HK-2 (cell line): ENCODE results near the gene APBB1IP.
"Not testable (repeated sequence)": the region's sequence is repeated elsewhere in the genome, so short reads cannot be mapped to it uniquely, and the experiment has no call there.

Experiments
- DNase-seq: peaks from one replicate; pipeline ENCODE4 v3.0.0-alpha.2; 2018; ENCODE audit not compliant: unreplicated experiment

Gene APBB1IP

DNA sequence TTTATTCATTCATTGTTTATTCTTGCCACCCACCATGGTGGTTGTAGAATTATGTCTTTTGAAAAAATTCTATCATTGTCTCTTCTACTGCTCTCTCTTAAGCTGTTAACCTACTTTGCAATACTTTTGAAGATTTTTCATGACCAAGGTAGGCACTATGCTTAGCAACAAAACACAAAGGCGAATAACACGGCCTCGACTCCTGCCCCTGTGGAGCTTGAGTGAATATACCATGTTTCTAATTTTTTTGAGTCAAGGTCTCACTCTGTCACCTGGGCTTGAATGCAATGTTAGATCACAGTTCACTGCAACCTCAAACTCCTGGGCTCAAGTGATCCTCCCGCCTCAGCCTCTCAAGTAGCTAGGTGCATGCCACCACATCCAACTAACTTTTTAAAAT lies 39.4 kb downstream of the APBB1IP start:
- no peak for DNase-seq

DNA sequence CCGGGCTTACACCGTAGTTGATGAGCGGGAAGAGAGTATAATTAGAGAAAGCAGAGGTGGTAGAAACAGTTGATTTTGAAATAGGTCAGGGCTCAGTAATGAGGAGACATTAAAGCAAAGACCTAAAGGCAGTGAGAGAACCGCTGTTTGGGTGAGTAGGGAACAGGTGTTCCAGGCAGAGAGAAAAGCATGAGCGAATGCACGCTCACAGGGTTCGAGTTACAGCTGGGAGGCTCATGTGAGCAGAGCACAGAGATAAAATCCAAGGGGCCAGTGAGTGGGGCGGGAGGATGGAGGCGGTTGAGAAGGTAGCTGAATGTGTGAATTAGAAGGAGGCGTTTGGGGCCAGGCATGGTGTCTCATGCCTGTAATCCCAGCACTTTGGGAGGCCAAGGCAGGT lies 39.9 kb downstream of the APBB1IP start:
- DNase-seq = no peak

GRCh38 chr10:26479766-26480492 lies 41.8 kb downstream of the APBB1IP start:
- DNase-seq = no peak

DNA sequence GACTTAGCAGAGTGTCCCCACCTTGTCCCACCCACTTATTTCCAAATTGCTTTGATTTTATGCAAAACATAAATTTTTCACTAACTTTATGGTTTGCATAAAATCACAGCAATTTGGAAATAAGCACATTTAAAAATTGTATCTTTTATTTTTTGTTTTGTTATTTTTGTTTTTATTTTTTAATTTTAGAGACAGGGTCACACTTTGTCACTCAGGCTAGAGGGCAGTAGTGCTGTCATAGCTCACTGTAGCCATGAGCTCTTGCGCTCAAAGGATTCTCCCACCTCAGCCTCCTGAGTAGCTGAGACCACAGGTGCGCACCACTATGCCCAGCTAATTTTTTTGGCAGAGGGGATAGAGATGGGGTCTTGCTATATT lies 43.2 kb downstream of the APBB1IP start:
- no peak for DNase-seq

- no peak for DNase-seq
These were observed 43.9 kb downstream of the APBB1IP start for GRCh38 chr10:26481914-26482550.

DNA sequence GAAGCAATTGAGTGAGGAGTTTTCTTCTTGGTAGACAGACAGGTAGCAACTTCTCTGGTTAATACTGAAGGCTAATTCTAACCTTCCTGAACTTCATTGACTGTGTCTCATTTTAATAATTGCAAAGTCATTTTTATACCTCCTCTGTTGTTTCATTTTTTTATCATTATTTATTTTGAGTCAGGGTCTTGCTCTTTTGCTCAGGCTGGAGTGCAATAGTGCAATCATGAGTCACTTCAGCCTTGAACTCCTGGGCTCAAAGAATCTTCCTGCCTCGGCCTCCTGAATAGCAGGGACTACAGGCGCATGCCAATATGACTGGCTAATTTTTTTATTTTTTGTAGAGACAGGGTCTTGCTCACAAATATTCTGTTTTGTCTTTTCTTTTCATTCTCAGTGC lies 45.4 kb downstream of the APBB1IP start:
- no peak for DNase-seq

GRCh38 chr10:26485150-26485941 lies 47.2 kb downstream of the APBB1IP start:
- no peak for DNase-seq

GRCh38 chr10:26486304-26486703 lies 48.2 kb downstream of the APBB1IP start:
- peak; percentile 53 for DNase-seq

GRCh38 chr10:26486990-26487850 lies 49.1 kb downstream of the APBB1IP start:
- peak; percentile 67 for DNase-seq

DNA sequence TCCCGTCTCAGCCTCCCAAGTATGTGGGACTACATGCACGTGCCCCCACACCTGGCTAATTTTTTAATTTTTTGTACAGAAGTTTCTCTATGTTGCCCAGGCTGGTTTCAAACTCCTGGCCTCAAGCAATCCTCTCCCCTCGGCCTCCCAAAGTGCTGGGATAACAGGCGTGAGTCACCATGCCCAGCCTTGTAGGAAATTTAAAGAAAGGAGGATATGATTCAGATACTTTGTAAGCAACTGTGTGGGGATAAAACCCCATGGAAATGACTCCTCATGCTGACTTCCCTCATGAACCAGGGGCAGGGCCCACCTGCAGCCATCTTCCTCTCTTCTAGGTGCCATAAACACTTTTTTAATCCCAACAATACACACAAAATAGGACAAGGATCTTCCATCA lies 50.2 kb downstream of the APBB1IP start:
- DNase-seq = peak; percentile 39

GRCh38 chr10:26489081-26489480 lies 50.9 kb downstream of the APBB1IP start:
- DNase-seq = no peak

DNA sequence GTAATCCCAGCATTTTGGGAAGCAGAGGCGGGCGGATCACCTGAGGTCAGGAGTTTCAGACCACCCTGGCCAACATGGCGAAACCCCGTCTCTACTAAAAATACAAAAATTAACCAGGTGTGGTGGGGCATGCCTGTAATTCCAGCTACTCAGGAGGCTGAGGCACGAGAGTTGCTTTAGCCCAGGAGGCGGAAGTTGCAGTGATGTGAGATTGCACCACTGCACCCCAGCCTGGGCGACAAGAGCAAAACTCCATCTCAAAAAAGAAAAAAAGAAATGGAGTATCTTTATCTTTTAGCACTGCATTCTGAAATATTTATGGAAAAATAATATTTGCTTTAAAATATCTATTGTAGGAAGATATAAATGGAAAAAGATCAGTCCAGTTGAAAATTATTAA lies 52.2 kb downstream of the APBB1IP start:
- not testable (repeated sequence) for DNase-seq

- no peak for DNase-seq
These were observed 53.1 kb downstream of the APBB1IP start for GRCh38 chr10:26491276-26491675.

DNA sequence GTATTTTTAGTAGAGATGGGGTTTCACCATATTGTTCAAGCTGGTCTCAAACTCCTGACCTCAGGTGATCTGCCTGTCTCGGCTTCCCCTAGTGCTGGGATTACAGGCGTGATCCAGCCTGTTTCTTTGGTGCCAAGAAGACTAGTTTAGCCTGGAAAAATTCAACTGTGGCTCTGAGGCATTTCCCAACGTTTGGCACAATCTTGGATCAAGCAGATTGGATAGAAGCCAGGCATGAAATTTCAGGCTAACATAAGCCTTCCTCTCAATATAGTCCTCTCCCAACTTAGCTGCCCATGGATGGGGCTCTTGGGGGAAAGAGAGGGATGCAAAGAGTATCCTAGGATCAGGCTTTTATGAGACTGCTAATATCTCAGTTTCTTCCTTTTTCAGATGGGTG lies 53.8 kb downstream of the APBB1IP start:
- no peak for DNase-seq

DNA sequence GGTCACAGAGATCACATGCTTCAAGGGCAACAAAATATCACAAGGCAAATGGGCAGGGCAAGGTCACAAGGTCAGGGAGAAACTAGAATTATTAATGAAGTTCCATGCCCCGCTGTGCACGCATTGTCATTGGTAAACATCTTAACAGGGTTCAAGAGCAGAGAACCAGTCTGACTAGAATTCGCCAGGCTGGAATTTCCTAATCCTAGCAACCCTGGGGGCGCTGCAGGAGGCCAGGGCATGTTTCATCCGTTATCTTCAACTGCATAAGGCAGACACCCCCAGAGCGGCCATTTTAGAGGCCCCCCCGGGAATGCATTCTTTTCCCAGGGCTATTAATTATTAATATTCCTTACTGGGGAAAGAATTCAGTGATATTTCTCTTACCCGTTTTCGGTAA lies 54.6 kb downstream of the APBB1IP start:
- DNase-seq = not testable (repeated sequence)

DNA sequence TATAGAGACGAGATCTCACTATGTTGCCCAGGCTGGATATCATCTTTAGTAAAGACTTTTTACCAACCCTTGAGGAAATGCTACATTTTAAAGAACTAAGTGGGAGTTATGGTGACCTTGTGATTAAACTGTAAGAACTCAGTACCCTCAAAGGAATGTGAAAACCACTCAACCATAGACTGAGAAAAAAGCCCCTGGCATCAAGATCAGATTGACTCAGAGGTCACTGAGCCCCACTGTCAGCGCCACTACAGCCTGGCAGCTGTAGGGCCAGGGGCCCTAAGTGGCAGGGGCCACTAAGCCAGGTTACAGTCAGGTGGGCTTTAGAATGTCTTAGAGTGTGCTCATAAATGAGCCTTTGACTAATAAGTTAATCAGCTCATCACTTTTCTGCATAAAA lies 55.9 kb downstream of the APBB1IP start:
- DNase-seq = no peak

DNA sequence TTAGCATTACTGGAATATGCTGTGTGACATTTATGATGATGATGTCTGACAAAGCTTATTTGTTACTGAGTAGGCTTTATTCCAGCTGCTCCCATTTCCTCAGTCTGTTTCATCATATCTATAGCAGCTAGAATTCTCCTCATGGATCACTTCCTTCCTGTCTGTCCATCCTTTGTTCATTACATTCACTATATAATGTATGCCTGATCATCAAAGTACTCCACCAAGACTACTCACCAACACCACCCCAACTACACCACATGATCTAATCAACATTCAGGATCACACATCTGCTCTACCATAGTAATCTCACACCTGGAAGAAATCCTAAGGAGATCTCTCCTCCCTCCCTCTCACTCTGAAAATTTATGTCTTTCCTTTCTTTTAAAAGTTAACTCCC lies 61.3 kb downstream of the APBB1IP start:
- no peak for DNase-seq

DNA sequence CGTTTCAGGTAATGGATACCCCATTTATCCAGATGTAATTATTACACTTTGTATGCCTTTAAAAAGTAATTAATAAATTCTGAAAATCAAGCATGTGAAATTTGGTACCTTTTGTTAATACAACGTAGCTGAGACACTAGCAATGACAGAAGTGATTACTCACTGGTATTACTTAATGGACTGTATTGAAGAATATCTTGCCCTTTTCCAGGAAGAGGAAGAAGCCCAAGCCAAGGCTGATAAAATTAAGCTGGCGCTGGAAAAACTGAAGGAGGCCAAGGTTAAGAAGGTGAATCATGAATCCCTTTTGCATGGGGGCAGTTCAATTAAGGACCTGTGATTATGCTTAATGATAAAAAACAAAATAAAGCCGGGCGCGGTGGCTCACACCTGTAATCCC lies 64.8 kb downstream of the APBB1IP start:
- DNase-seq = no peak

DNA sequence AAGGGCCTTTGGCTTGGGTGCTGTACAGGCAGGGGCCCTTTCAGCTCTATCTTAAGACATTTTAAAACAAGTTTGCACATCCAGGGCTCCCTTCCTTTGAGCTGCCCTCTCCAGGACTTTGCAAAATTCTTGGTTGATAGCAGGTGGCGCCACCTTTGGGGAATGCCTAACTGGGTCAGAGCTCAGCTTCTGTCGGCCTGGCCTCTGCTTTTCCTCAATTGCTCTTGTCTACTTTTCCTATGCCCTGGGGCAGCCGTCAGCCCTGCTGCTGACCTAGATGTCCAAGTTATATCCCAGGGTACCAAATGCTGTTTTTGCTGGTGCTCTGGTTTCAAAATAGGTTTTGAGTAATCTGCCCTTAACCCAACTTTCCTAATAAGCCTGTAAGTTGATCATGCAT lies 65.8 kb downstream of the APBB1IP start:
- no peak for DNase-seq

DNA sequence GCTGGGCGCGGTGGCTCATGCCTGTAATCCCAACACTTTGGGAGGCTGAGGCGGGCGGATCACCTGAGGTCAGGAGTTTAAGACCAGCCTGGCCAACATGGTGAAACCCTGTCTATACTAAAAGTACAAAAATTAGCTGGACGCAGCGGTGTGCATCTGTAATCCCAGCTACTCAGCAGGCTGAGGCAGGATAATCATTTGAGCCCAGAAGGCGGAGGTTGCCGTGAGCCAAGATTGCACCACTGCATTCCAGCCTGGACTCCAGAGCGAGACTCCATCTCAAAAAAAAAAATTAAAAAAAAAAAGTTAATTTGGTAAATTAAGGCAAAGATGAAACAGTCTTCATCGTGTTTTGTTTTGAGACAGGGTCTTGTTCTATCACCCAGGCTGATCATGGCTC lies 66.3 kb downstream of the APBB1IP start:
- not testable (repeated sequence) for DNase-seq

DNA sequence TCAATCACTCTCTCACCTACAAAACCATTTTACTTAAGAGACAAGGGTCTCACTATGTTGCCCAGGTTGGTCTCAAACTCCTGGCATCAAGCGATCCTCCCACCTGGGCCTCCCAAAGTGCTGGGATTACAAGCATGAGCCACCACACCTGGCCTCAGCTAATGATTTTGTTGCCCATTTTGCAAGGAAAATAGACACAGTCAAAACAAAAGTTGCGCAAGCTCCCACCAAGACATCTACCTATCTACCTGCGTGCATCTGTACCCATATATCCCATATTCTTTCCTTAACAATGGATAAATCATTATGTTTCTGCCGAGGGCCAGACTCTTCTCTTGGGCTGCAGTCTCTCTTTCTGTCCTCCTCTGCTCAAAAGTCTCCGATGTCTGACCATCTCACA lies 67.3 kb downstream of the APBB1IP start:
- no peak for DNase-seq

- DNase-seq = no peak
These were observed 68.6 kb downstream of the APBB1IP start for GRCh38 chr10:26506736-26507135.
